HG02870 (cell line): ENCODE results near the gene SLC26A1.

Source experiments
- ATAC-seq: cut with Tn5 transposase; IDR thresholded peaks from one replicate; pipeline ENCODE4 v1.9.1; 2021; ENCODE audit warnings: mild to moderate bottlenecking, moderate library complexity; ENCODE audit not compliant: unreplicated experiment

Gene SLC26A1

DNA sequence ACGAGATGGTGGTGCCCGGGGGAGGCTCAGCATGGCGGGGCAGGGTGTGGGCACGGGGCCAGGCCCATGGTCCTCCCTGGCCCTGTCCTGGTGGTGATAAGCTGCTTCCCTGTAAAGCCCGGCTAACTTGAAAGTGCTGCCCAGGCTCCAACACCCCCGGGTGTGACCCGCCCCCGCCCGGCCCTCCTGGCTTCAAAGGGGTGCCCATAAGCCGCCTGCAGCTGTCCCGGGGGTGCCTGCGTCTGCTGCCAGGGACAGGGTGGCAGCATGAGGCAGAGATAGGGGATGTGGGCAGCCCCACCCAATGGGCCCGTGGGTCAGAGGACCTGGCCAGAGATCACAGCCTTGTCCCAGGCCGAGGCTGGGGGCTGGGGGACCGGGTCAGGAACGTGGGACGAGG, 36.3 kb upstream of the SLC26A1 start:
- ATAC-seq: no peak

DNA sequence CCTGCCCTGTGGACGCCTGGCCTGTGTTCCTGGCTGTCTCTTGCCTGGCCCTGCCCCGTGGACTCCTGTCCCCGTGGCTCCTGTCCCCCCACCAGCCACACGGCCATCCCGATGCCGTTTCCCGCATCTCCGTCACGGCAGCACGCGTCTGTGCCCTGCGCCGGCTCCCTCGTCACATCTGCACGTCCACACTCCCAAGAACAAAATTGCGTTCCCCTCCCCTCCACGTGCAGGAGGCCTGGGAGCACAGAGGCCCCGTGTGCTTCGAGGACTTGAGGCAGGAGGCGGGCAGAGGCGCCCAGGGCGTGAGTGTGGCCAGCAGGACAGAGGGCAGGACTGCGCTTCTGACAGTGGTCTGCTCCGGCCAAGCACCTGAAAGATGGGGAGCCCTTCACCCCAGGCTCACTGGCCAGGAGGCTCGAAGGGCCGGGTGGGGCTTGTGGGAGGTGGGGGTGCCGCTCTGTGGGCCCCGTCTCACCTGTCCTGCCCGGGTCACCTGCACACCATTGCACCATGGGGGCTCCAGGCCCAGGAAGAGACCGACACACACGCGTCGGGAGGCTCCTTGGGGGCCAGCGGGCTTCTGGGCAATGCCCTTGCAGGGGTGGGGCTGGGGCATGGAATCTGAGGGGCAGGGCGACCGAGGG, 35.5 kb upstream of the SLC26A1 start:
- no peak for ATAC-seq

DNA sequence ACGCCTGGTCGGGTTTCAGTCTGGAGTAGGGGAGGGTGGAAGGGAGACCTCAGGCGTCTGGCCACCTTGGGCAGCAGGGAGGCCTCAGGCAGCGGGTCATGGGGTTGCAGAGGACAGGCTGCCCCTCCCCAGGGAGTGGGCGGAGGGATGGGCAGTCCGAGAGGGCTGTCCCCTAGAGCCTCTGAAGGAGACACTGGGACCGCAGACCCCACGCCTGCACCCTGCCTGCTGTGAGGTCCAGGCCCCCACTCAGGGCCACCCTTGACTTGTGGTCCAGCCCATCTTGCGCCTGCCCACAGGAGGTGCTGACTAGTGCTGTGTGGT, 34.7 kb upstream of the SLC26A1 start:
- no peak for ATAC-seq

DNA sequence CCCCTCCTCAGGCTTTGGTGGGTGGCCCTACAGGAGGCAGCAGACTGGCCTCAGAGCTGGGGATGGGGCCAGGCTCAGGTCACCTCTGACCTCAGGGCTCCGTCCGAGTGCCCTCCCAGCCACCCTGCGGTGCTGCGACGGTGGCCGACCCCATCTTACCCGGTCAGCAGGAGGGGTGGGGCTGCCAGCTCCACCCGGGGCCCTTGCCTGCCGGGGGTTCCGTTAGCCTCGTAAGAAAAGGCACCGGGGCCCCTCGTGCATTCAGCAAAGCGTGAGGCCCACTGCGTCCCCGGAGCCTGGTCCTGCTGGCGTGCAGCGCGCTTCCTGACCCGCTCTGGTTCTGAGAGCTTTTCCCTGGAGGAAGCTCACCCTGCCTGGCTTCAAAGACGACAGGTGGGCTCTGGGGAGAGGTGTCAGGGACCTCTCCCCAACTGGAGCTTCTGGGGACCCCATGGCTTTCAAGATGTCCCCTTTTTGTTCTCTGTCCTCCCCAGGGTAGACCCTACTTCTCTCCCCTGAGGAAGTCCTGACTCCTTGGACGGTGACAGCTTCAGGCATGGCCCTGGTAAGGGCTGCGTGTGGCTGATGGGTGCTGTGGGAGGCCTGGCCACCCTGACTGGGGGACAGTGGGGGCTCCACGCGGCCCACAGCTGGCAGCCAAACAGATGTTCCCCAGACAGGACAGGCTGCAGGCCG, 34.2 kb upstream of the SLC26A1 start:
- no peak for ATAC-seq

DNA sequence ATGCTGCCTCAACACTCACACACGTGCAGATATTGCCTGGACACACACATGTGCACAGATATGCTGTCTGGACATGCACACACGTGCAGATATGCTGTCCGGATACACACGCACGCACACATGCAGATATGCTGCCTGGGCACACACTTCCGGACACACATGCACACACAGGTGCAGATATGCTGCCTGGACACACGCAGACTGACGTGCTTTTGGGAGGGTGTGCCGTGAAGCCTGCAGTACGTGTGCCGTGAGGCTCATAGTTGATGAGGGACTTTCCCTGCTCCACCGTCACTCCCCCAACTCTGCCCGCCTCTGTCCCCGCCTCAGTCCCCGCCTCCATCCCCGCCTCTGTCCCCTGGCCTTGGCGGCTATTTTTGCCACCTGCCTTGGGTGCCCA, 32.9 kb upstream of the SLC26A1 start:
- ATAC-seq: peak; percentile 65

DNA sequence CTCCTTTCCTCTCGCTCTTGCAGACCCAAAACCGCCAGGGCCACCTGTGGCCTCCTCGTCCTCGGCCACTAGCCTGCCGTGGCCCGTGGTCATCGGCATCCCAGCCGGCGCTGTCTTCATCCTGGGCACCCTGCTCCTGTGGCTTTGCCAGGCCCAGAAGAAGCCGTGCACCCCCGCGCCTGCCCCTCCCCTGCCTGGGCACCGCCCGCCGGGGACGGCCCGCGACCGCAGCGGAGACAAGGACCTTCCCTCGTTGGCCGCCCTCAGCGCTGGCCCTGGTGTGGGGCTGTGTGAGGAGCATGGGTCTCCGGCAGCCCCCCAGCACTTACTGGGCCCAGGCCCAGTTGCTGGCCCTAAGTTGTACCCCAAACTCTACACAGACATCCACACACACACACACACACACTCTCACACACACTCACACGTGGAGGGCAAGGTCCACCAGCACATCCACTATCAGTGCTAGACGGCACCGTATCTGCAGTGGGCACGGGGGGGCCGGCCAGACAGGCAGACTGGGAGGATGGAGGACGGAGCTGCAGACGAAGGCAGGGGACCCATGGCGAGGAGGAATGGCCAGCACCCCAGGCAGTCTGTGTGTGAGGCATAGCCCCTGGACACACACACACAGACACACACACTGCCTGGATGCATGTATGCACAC, 31.8 kb upstream of the SLC26A1 start:
- no peak for ATAC-seq

DNA sequence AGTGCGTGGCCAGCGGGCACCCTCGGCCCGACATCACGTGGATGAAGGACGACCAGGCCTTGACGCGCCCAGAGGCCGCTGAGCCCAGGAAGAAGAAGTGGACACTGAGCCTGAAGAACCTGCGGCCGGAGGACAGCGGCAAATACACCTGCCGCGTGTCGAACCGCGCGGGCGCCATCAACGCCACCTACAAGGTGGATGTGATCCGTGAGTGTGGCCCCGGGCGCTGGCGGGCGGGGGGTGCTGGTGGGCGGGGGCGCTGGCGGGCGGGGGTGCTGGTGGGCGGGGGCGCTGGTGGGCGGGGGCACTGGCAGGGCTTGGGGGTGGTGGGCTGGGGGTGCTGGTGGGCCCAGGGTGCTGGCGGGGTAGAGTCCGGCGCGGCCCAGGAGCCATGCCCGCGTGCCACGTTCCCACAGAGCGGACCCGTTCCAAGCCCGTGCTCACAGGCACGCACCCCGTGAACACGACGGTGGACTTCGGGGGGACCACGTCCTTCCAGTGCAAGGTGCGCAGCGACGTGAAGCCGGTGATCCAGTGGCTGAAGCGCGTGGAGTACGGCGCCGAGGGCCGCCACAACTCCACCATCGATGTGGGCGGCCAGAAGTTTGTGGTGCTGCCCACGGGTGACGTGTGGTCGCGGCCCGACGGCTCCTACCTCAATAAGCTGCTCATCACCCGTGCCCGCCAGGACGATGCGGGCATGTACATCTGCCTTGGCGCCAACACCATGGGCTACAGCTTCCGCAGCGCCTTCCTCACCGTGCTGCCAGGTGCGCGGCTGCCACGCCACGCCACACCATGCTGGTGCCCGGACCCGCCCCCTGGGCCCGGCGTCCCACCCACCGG, 30.9 kb upstream of the SLC26A1 start:
- no peak for ATAC-seq

DNA sequence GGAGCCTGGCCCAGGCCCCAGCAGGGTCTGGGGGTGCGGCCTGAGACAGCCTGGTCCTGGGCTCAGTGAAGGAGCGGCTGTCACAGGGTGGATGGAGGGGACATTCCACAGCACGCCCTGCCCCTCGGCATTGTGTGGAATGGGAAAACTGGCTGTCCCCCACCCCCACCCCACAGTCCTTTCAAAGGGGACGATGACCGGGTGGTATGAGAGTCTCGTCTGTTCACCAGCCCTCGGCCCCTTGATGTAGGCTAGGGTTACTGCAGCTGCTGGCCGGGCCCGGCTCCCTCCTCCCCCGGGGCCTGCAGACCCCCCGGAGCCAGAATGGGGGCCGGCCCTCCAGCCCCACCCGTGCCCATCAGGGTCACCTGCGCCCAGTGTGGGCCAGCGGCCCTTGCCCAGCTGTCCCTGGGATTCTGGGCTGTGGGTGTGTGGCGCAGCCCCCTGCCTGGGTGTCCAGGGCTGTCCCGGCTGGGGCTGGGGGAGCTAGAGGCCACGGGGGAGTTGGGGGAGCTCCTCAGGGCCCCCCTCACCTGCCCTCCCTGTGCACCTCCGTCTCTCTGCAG, 30.0 kb upstream of the SLC26A1 start:
- ATAC-seq: no peak

DNA sequence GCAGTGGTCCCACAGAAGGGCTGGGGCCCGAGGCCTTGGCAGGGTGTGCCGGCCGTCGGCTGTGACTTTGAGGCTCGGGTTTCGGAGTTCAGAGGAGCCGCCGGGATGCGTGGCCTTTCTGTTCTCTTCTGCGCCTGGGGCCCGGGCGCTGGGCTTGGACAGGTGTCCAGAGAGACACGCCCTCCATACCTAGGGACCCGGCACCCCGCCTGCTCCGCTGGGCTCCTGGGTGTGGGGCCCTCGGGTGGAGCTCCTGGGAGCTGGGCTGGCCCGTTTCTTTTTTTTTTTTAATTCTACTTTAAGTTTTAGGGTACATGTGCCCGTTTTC, 29.5 kb upstream of the SLC26A1 start:
- no peak for ATAC-seq

DNA sequence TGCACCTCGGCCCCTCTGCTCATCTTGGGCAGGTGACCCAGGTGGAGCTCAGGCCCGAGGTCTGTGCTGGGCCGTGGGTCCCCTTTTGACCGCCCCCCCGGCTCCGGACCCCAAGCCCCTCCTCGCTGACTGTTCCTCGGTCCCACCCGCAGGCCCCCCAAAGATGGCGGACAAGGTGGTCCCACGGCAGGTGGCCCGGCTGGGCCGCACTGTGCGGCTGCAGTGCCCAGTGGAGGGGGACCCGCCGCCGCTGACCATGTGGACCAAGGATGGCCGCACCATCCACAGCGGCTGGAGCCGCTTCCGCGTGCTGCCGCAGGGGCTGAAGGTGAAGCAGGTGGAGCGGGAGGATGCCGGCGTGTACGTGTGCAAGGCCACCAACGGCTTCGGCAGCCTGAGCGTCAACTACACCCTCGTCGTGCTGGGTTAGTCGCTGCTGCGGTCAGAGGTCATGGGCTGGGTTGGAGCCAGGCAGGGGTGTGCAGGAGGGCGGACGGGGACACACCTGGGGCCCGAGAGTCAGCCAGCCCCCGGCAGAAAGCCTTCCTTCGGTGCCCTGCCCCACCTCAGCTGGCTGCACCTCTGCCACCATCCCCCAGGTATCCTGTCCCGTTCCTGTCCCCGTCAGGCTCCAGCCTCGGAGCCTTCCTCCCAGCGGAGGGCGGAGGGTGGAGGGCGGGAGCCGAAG, 29.0 kb upstream of the SLC26A1 start:
- no peak for ATAC-seq

DNA sequence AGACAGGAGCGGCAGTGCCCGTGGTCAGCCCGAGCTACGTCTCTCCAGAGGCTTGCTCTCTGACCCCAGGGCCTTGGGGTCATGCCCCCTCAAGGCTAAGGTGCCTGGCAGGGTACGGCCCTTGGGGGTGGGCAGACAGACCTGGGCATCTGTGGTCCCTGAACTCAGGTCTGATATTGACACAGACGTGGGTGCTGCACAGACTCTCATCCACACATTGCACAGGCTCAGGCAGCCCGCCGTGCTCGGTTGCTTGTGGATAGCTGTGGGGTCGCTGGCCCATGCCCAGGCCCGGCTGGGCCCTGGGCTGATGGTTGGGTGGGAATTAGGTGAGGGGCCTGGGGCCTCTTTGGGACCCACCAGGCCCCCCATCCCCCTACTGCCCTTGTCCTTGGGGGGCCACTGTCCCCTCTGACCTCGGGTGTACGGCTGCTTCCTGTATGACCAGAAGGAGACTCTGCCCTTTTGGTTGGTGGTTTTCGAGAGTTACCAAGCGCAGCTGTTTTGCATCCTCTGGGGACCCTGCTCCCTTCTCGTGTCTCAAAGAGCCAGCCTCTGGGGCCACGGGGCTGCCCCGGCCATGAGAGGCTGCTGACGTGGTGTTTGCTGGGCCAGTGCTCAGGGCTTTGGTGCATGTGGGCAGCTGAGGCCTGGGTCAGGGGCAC, 28.3 kb upstream of the SLC26A1 start:
- peak; percentile 58 for ATAC-seq

DNA sequence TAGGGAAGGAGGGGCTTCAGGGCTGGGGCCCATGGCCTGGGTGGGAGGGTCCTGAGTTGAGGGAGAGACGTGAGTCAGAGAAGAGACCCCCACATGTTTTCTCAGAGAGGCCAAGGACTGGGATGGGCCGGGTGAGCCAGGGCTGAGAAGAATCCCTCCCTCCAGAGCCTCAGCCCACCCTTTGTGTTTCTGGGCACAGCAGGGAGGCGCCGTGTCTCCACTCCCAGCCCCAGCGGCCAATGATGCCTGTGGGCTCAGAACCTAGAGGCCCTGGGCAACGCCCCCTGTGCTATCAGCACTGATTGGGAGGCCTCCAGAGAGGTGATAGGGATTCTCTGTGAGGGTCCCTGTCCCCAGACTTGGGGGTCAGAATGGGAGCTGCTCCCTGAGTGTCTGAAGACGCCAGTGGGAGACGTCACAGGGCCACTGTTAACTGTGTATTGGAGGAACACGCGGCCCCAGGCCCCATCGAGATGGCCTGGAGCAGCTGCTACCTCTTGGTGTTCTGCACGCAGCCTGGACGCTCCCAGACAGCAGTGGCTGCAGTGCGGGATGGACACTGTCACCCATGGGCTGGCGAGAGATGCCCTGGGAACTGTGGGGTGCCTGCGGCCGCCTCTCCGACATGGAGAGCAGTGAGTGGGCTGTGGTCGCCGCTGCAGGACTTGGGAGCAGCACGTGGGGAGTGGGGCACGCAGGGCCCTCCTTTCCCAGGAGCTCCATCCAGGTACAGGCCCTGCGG, 26.7 kb upstream of the SLC26A1 start:
- no peak for ATAC-seq

DNA sequence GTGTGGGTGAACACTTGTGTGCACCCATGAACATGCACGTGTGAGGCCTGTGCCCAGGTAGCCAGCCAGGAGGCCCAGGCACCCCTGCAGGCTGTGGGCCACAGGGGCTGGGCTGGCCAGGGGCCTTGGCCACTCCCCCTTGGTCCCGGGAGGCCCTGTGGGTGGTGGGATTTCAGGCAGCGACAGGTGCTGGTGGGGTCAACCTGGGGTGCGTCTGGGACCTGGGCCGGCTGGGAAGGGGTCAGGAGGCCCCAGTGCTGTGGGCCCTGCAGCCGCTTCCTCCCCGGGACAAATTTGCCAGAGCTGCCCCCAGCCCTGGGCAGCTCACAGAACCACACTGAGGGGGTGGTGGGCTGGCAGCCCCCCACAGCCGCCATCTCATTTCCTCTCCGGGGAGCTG, 26.1 kb upstream of the SLC26A1 start:
- ATAC-seq: no peak

DNA sequence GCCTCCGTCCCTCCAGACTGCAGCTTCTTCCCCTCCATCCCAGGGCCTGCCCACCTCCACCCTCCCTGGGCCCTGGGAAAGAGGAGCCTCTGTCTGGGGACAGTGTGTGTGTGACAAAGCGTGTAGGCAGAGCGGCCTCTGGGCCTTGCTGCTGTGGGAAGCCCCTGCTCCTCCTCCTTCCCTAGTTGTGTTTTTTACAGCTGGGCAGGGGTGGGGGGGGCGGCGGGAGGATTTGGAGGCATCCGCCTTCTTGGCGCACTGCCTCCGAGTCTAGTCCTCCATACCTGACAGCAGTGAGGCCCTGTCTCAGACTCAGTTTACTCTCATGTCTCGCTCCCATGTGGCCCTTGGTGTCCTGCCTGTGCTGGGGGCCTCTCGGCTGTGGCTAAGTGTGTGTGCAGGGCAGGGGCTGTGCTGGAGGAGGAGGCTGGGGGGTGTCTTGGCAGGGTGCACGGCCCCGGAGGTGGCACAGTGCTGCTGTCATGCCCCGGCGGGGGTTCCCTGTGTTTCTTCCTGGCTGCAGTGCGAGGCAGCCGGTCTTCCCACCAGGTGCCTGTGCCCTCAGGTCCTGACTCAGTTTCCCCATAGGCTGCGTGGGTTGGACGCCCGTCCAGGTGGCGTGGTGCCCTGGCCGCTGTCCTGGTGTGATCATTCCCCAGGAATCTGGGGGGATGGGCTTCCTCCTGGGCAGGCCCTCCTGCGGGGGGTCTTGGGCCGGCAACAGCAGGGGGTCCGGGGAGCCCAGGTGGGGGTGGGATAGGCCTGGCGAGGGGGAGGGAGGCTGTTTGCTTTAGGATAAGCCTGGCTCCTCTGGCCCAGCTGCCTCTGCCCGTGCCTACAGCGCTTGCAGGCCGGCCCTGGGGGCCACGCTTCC, 25.2 kb upstream of the SLC26A1 start:
- no peak for ATAC-seq

DNA sequence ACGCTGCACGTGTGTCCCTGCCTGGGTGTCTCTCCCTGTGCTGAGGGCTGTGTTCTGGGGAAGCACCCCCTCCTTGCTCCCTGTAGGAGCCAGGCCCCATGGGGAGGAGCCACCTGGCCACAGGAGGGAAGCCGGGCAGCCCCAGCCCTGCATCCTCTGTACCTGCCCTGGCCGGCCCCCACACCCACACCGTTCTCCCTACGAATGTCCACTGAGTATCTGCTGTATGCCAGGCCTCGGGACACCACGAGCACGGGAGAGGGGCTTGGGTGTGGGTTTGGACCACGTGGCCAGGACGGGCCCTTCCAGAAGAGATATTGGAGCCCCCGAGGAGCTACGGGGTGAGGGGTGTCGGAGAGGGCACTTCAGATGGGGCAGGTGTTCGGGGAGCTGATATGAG, 24.5 kb upstream of the SLC26A1 start:
- ATAC-seq: no peak

DNA sequence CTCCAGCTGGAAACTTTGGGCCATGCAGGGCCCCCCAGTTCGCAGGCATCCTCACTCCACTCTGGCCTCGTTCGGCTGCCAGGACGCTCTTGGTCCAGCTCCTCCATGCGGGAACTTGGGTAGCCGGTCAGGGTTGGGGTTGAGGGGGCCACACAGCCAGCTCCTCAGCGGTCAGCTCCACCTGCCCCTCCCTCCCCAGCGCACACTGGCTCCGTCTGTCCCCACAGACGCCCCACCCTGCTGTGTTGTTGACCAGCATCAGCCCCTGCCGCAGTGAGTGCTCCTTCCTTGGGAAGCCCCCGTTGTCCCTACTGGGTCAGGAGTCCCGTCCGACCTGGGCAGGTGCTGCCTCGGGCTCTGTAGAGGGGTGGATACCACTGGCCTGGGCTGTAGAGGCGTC, 24.0 kb upstream of the SLC26A1 start:
- ATAC-seq: no peak

DNA sequence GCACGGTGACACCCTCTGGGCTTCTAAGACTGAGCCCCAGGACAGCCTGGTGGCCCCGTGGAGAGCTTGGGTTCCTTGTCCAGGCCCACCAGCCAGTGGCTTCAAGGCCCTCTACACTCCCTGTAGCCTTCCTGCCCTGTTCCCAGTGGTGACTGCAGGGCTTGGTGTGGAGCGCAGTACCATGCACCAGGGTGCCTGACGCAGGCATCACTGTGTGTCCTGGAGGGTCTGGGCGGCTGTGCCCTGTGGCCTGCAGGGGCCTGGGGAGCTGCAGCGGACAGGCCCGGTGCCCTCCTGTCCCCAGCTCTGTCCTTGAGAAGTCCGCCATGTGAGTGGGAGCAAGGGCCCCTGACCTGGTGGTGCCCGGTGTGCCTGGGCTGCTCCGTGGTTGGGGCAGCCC, 22.5 kb upstream of the SLC26A1 start:
- no peak for ATAC-seq

DNA sequence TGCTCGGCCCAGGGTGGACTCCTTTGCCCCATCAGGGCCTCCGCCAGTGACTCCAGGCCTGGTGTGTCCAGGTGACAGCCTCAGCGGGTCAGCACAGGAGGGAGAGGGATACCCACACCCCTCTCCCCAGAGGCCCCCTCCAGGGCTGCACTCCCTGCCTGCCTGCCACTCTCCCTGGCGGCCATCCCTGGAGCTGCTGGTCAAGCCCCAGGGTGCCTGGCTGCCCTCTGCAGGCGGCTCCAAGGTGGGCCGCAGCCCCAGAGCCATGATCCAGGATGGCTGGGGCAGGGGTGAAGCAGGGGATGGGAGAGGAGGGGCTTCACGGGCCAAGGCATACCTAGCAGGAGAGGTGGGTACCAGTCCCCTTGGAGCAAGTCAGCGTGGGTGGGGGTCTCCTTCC, 22.0 kb upstream of the SLC26A1 start:
- no peak for ATAC-seq
